K562 (cell line): ENCODE results near the gene SPPL3. TPM values are rescaled to one million over a fixed set of nuclear protein-coding genes. Genes with fewer than 3 reads are reported as not detected.

Experiments
- ATAC-seq: fragments of 200-7000 bp; cut with Tn5 transposase; 3 replicates; pipeline ENCODE4 v1.9.1; 2020; ENCODE audit warnings: moderate library complexity
- BruUV-seq: library from RNA; stranded (reverse); fragments of 400-500 nt; replicated peaks from 2 replicates; lab custom pipeline; 2021; lab: Mats Ljungman, UMichigan
- CTCF ChIA-PET: fragments of 300-600 bp; formaldehyde crosslinking; extraction: SDS; loops from one replicate; lab custom pipeline; 2021; ENCODE audit warnings: low intra/inter-chr PET ratio; lab: Yijun Ruan, JAX
- POLR2A ChIA-PET: fragments of 300-600, 350-650 bp; sonication (Branson Sonifier 250); formaldehyde crosslinking; extraction: SDS; loops from one replicate; lab custom pipeline; 2021; ENCODE audit warnings: antibody characterized with exemption, inconsistent platforms; lab: Yijun Ruan, JAX
- DNase-seq, 4 experiments: peaks; one replicate each; pipeline versions ENCODE4 v3.0.0 to v3.0.0-alpha.2; 2011 to 2018; ENCODE audit warnings: low spot score in 3 of 4, mixed read lengths in 3 of 4; ENCODE audit errors: extremely low read depth in 1 of 4
- FAIRE-seq: peaks from 2 replicates; lab custom pipeline; 2011; peaks lifted over from hg19 to GRCh38; lab: Jason Lieb, UNC
- H2AFZ ChIP-seq: 2 replicates; pipeline ENCODE4 v1.6.0; 2011; ENCODE audit warnings: low read depth, low read length, control low read depth, inconsistent platforms
- H3K27ac ChIP-seq: fragments of 200-600 bp; 3 replicates; pipeline ENCODE4 v1.8.0; 2011; ENCODE audit warnings: low read depth, mild to moderate bottlenecking, control low read depth, inconsistent platforms, low read length, moderate library complexity, mixed read lengths; ENCODE audit errors: extremely low read depth
- H3K27me3 ChIP-seq, 2 experiments: fragments of 300-600 bp in 1 of 2; 2 replicates in 1 of 2; 3 replicates in 1 of 2; pipeline versions ENCODE4 v1.6.0 to v1.8.0; 2011; ENCODE audit warnings: inconsistent platforms in 2 of 2, low read length in 2 of 2, mild to moderate bottlenecking in 1 of 2, mixed read lengths in 1 of 2, moderate library complexity in 1 of 2; ENCODE audit not compliant: control insufficient read depth in 2 of 2, insufficient read depth in 2 of 2
- H3K36me3 ChIP-seq: fragments of 300-600 bp; 3 replicates; pipeline ENCODE4 v1.8.0; 2011; ENCODE audit warnings: mild to moderate bottlenecking, low read length, inconsistent platforms; ENCODE audit not compliant: control insufficient read depth, insufficient read depth
- H3K4me1 ChIP-seq, 2 experiments: fragments of 200-600 bp in 1 of 2; replicated peaks in 1 of 2; 2 replicates in 1 of 2; 3 replicates in 1 of 2; pipeline versions ENCODE4 v1.5.1 to v1.8.0; 2011; ENCODE audit warnings: inconsistent platforms in 2 of 2, low read length in 2 of 2, mild to moderate bottlenecking in 1 of 2, mixed read lengths in 1 of 2, moderate library complexity in 1 of 2; ENCODE audit not compliant: control insufficient read depth in 2 of 2, insufficient read depth in 2 of 2
- H3K4me2 ChIP-seq: 2 replicates; pipeline ENCODE4 v1.6.1; 2011; ENCODE audit warnings: low read length, control low read depth, inconsistent platforms, mixed read lengths; ENCODE audit not compliant: insufficient read depth
- H3K4me3 ChIP-seq: fragments of 200-600 bp; sonication (generic), shearing (Covaris generic); 2 replicates; pipeline ENCODE4 v1.5.1; 2016; ENCODE audit warnings: control low read depth, inconsistent platforms
- H3K79me2 ChIP-seq: fragments of 200-600 bp; 3 replicates; pipeline ENCODE4 v1.8.0; 2011; ENCODE audit warnings: low read length, inconsistent platforms; ENCODE audit not compliant: control insufficient read depth, insufficient read depth
- H3K9ac ChIP-seq, 2 experiments: 2 replicates each; pipeline versions ENCODE4 v1.6.0 to v1.6.1; 2011; ENCODE audit warnings: low read depth in 2 of 2, low read length in 2 of 2, control low read depth in 1 of 2, inconsistent platforms in 1 of 2, mild to moderate bottlenecking in 1 of 2, mixed read lengths in 1 of 2; ENCODE audit not compliant: insufficient read depth in 1 of 2
- H3K9me1 ChIP-seq: one replicate; pipeline ENCODE4 v1.6.0; 2011; ENCODE audit warnings: inconsistent platforms, mild to moderate bottlenecking, low read length, moderate library complexity; ENCODE audit not compliant: control insufficient read depth, insufficient read depth
- H3K9me3 ChIP-seq: replicated peaks from 2 replicates; pipeline ENCODE4 v1.5.1; 2011; ENCODE audit warnings: low read depth, low read length, inconsistent platforms; ENCODE audit not compliant: control insufficient read depth, insufficient read depth
- H4K20me1 ChIP-seq: replicated peaks from 2 replicates; pipeline ENCODE4 v1.6.1; 2011; ENCODE audit warnings: low read length, inconsistent platforms, mixed read lengths; ENCODE audit not compliant: control insufficient read depth, insufficient read depth
- HES1 ChIP-seq: fragments of 450-650 bp; IDR thresholded peaks from 2 replicates; pipeline ENCODE4 v1.6.1; 2016; ENCODE audit warnings: low read depth, mild to moderate bottlenecking, moderate library complexity
- MLLT1 ChIP-seq, 2 experiments: fragments of 450-650 bp; IDR thresholded peaks; 2 replicates each; pipeline ENCODE4 v1.6.1; 2016
- PCBP2 ChIP-seq: fragments of 200-400 bp; formaldehyde crosslinking; IDR thresholded peaks from 2 replicates; pipeline ENCODE4 v1.6.1; 2018; ENCODE audit warnings: low read length, low read depth, mild to moderate bottlenecking, moderate library complexity; ENCODE audit not compliant: poor library complexity, severe bottlenecking
- PPARD ChIP-seq: fragments of 250-450 bp; sonication (Bioruptor Pico); IDR thresholded peaks from 2 replicates; pipeline ENCODE4 v1.8.0; 2022; ENCODE audit warnings: inconsistent platforms, mild to moderate bottlenecking, moderate library complexity
- ZC3H4 ChIP-seq: sonication (generic); formaldehyde crosslinking; IDR thresholded peaks from 2 replicates; pipeline ENCODE4 v1.9.0; 2021; ENCODE audit warnings: missing genetic modification reagents, borderline replicate concordance
- ZFX ChIP-seq: sonication (generic); formaldehyde crosslinking; IDR thresholded peaks from 2 replicates; pipeline ENCODE4 v1.8.0; 2022; ENCODE audit warnings: mild to moderate bottlenecking, missing genetic modification reagents, moderate library complexity
- ZNF239 ChIP-seq: fragments of 250-450 bp; sonication (Bioruptor Pico); IDR thresholded peaks from 2 replicates; pipeline ENCODE4 v1.4.0; 2020; ENCODE audit warnings: mild to moderate bottlenecking
- ZNF407 ChIP-seq: fragments of 450-650 bp; IDR thresholded peaks from 2 replicates; pipeline ENCODE4 v1.6.1; 2016; ENCODE audit warnings: low read depth
- ZZZ3 ChIP-seq: fragments of 450-650 bp; IDR thresholded peaks from 2 replicates; pipeline ENCODE4 v1.6.1; 2016; ENCODE audit warnings: antibody characterized with exemption, mild to moderate bottlenecking, moderate library complexity
- WGBS: fragments of 100-300 bp; shearing (Covaris generic); methylation state at CpG from one replicate; pipeline ENCODE4 v1.1.6; 2016; ENCODE audit warnings: low coverage, mixed read lengths; ENCODE audit not compliant: insufficient coverage; ENCODE audit errors: missing lambda C conversion rate; 5-methylcytosine and 5-hydroxymethylcytosine counted together
- in situ Hi-C: fragments of 300-500 bp; cut with MboI; formaldehyde crosslinking; loops from 4 replicates; pipeline ENCODE4 v1.15.0; 2018; ENCODE audit warnings: inconsistent platforms, mixed read lengths
- intact Hi-C: fragments of 100-400 bp; cut with micrococcal nuclease; formaldehyde crosslinking; loops from 2 replicates; pipeline ENCODE4 v1.14.2; 2022
- polyA plus RNA-seq, 8 experiments: library from polyadenylated mRNA; depleted of rRNA in 4 of 8; stranded (reverse) in 5 of 8; unstranded in 3 of 8; fragments of >200 nt; fragmentation: Nextera tagmentation in 2 of 8; fragmentation: Illumina TruSeq in 1 of 8; extraction: Ambion mirVana in 2 of 8; extraction: Trizol in 1 of 8; gene quantifications; 2 replicates each; pipeline versions ENCODE4 v1.2.1 to v1.2.3, GENCODE V29; 2011 to 2014; ENCODE audit warnings: inconsistent platforms in 1 of 8, missing spikeins in 1 of 8
- total RNA-seq, 7 experiments: library from RNA; depleted of rRNA in 6 of 7; stranded (reverse); fragments of >200 nt in 6 of 7; fragmentation: Illumina TruSeq in 2 of 7; extraction: Trizol in 2 of 7; gene quantifications; 2 replicates each; pipeline versions ENCODE4 v1.2.1 to v1.2.3, GENCODE V29; 2011 to 2021; ENCODE audit warnings: low replicate concordance in 1 of 7

The SPPL3 gene
- total and polyA plus RNA-seq, 9 of the 15 experiments (the other 6 are each of a cell fraction or from before 2014, with no cell fraction given): 2.9 to 32.1 (median 7.1) TPM

GRCh38 chr12:120760349-120761254 is 143.6 kb downstream of the SPPL3 start:
- FAIRE-seq (no peak), ATAC-seq (no peak), DNase-seq (no peak)
- no peak overlapping the region for H3K4me3 ChIP-seq
- no peaks in the 10 kb centered on the region for H3K9me1 ChIP-seq
- peaks cover 0 to 4% of the 10 kb centered on the region in 2 experiments; a peak in 1 of 5 replicates for H3K4me1 ChIP-seq
- no TSS peak for BruUV-seq
- peaks cover 24% of the 10 kb centered on the region; the same call in 1 of the 3 replicates for H3K36me3 ChIP-seq
- H2AFZ ChIP-seq: no peak overlapping the region
- H3K4me2 ChIP-seq: no peak overlapping the region
- H3K79me2 ChIP-seq: no peaks in the 10 kb centered on the region
- no peak overlapping the region for H3K27ac ChIP-seq
- H4K20me1 ChIP-seq: no peaks in the 10 kb centered on the region
- 84% methylated on average over 21 of the region's 21 CpGs for WGBS
- H3K9me3 ChIP-seq: no peaks in the 10 kb centered on the region
- CTCF ChIA-PET: interaction anchor here (0.6 kb wide), 1 partner anchor 211 kb away, joined by 3 read pairs; no protein-coding TSS in a partner anchor
- in situ Hi-C loops (no loop called here), intact Hi-C loops (no loop called here)
- POLR2A ChIA-PET: interaction anchor here (1.4 kb wide), 1 partner anchor 15 kb away, joined by 5 read pairs; no protein-coding TSS in a partner anchor
- H3K9ac ChIP-seq: no peak overlapping the region
- no peaks in the 10 kb centered on the region for H3K27me3 ChIP-seq
- TF ChIP-seq PPARD (CRISPR knock-in tag) (no peak), ZFX (CRISPR knock-in tag) (no peak), MLLT1 (IDR thresholded peaks at IDR 0.05) (no peak), ZNF239 (CRISPR knock-in tag) (no peak), ZC3H4 (no peak), PCBP2 (no peak), ZNF407 (no peak), ZZZ3 (no peak), HES1 (no peak)
